Esophagus muscularis mucosa (tissue), 4 donors: Measurements from ENCODE around the gene GALNTL6.

Source experiments
- EP300 ChIP-seq: sonication (generic); formaldehyde crosslinking; IDR thresholded peaks from one replicate; pipeline ENCODE4 v1.6.1; 2017; ENCODE audit warnings: antibody characterized with exemption
- POLR2A ChIP-seq: fragments of 450-650 bp; IDR thresholded peaks from one replicate; pipeline ENCODE4 v1.6.1; 2017; ENCODE audit warnings: antibody characterized with exemption, moderate library complexity, mild to moderate bottlenecking, low read depth
- POLR2AphosphoS5 ChIP-seq, 2 donors: sonication (generic); formaldehyde crosslinking; IDR thresholded peaks; one replicate each; pipeline ENCODE4 v1.6.1; 2017; ENCODE audit warnings: antibody characterized with exemption in 2 of 2
- TF ChIP-seq, protein P1 (sequence below), 3 experiments: fragments of 200-600 bp in 2 of 3; fragments of 450-650 bp in 1 of 3; sonication (generic) in 2 of 3; IDR thresholded peaks; one replicate each; pipeline ENCODE4 v1.5.1; 2017 to 2019; ENCODE audit warnings: antibody characterized with exemption in 3 of 3, mild to moderate bottlenecking in 2 of 3, moderate library complexity in 1 of 3

GRCh38 chr4:171809854-171810253, 3.4 kb upstream of the GALNTL6 start:
- TF ChIP-seq, protein P1, sequence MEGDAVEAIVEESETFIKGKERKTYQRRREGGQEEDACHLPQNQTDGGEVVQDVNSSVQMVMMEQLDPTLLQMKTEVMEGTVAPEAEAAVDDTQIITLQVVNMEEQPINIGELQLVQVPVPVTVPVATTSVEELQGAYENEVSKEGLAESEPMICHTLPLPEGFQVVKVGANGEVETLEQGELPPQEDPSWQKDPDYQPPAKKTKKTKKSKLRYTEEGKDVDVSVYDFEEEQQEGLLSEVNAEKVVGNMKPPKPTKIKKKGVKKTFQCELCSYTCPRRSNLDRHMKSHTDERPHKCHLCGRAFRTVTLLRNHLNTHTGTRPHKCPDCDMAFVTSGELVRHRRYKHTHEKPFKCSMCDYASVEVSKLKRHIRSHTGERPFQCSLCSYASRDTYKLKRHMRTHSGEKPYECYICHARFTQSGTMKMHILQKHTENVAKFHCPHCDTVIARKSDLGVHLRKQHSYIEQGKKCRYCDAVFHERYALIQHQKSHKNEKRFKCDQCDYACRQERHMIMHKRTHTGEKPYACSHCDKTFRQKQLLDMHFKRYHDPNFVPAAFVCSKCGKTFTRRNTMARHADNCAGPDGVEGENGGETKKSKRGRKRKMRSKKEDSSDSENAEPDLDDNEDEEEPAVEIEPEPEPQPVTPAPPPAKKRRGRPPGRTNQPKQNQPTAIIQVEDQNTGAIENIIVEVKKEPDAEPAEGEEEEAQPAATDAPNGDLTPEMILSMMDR (IDR thresholded peaks at IDR 0.05): no peak
- TF ChIP-seq EP300 (no peak), POLR2A (no peak), POLR2AphosphoS5 (IDR thresholded peaks at IDR 0.05) (no peak)
